Activated CD8-positive, alpha-beta memory T cell treated with anti-CD3 and anti-CD28 coated beads for 4 hours (primary cell): Measurements from ENCODE around the gene ORAI1.
"Not testable (repeated sequence)": the region's sequence is repeated elsewhere in the genome, so short reads cannot be mapped to it uniquely, and the experiment has no call there.

Source experiments
- DNase-seq, 2 donors: peaks; one replicate each; pipeline ENCODE4 v3.0.0-alpha.2; 2020; ENCODE audit warnings: low read depth in 2 of 2

ORAI1 gene

GRCh38 chr12:121649322-121649721, 23.0 kb downstream of the ORAI1 start:
- DNase-seq, result no peak

GRCh38 chr12:121649819-121650353, 23.6 kb downstream of the ORAI1 start:
- no peak for DNase-seq

GRCh38 chr12:121651320-121651719, 25.0 kb downstream of the ORAI1 start:
- no peak for DNase-seq

GRCh38 chr12:121652767-121653497, 26.6 kb downstream of the ORAI1 start:
- DNase-seq, result no peak

GRCh38 chr12:121653999-121654398, 27.7 kb downstream of the ORAI1 start:
- no peak for DNase-seq

GRCh38 chr12:121656122-121656521, 29.8 kb downstream of the ORAI1 start:
- no peak for DNase-seq

GRCh38 chr12:121657305-121658008, 31.1 kb downstream of the ORAI1 start:
- DNase-seq, result no peak

- DNase-seq, result not testable (repeated sequence)
Measured at GRCh38 chr12:121661353-121662105, 35.2 kb downstream of the ORAI1 start.

- no peak for DNase-seq
Measured at GRCh38 chr12:121663610-121663929, 37.2 kb downstream of the ORAI1 start.

GRCh38 chr12:121666829-121667228, 40.5 kb downstream of the ORAI1 start:
- DNase-seq, result not testable (repeated sequence)

- DNase-seq, result peak in 1 of 2 donors; percentile 38
Measured at GRCh38 chr12:121668750-121669520, 42.6 kb downstream of the ORAI1 start.

- DNase-seq, result no peak
Measured at GRCh38 chr12:121669521-121669900, 43.2 kb downstream of the ORAI1 start, which contains the start of gene MORN3. MORN3 (minus strand) TSS chr12:121669654; CDS start chr12:121669483, 171 bp downstream.

GRCh38 chr12:121673013-121673511, 46.7 kb downstream of the ORAI1 start:
- no peak for DNase-seq

- DNase-seq, result no peak
Measured at GRCh38 chr12:121676190-121676589, 49.9 kb downstream of the ORAI1 start.

- no peak for DNase-seq
Measured at GRCh38 chr12:121678305-121678704, 52.0 kb downstream of the ORAI1 start.

- DNase-seq, result no peak
Measured at GRCh38 chr12:121678716-121679300, 52.5 kb downstream of the ORAI1 start.

GRCh38 chr12:121679661-121680197, 53.4 kb downstream of the ORAI1 start:
- not testable (repeated sequence) for DNase-seq

GRCh38 chr12:121688966-121689365, 62.6 kb downstream of the ORAI1 start:
- DNase-seq, result no peak

- no peak for DNase-seq
Measured at GRCh38 chr12:121689430-121689829, 63.1 kb downstream of the ORAI1 start.
